ENCODE results near the gene VPS4A.
"Not testable (repeated sequence)": the region's sequence is repeated elsewhere in the genome, so short reads cannot be mapped to it uniquely, and the experiment has no call there.

- TF ChIP-seq POLR2A, CTCF (IDR thresholded peaks at IDR 0.05): not testable (repeated sequence)
Observed at GRCh38 chr16:69360070-69360469, 48.9 kb downstream of the VPS4A start.

All from body of pancreas (tissue), 4 donors.